Brain microvascular endothelial cell (primary cell): ENCODE data around the gene ZNF726.
"Not testable (repeated sequence)": the region's sequence is repeated elsewhere in the genome, so short reads cannot be mapped to it uniquely, and the experiment has no call there.

Source experiments
- DNase-seq: peaks from one replicate; pipeline ENCODE4 v3.0.0-alpha.2; 2020
- H3K27ac ChIP-seq: fragments of 250-450 bp; sonication (Bioruptor Pico); 2 replicates; pipeline ENCODE4 v1.5.1; 2020; ENCODE audit warnings: mild to moderate bottlenecking, moderate library complexity
- H3K27me3 ChIP-seq: fragments of 250-450 bp; sonication (Bioruptor Pico); replicated peaks from 2 replicates; pipeline ENCODE4 v1.5.1; 2020; ENCODE audit warnings: mild to moderate bottlenecking
- H3K36me3 ChIP-seq: fragments of 250-450 bp; sonication (Bioruptor Pico); replicated peaks from 2 replicates; pipeline ENCODE4 v1.5.1; 2020; ENCODE audit warnings: mild to moderate bottlenecking
- H3K4me3 ChIP-seq: 2 replicates; pipeline ENCODE4 v1.5.1; 2011; ENCODE audit warnings: low read depth, mild to moderate bottlenecking, control low read depth, low read length, moderate library complexity
- CTCF ChIP-seq: IDR thresholded peaks from 2 replicates; pipeline ENCODE4 v1.5.1; 2011; ENCODE audit warnings: low read depth, mild to moderate bottlenecking, moderate library complexity, low read length, control low read depth, inconsistent platforms; ENCODE audit errors: missing control alignments
- in situ Hi-C: cut with HindIII; loops from 2 replicates; pipeline ENCODE4 v1.10.0; 2017; ENCODE audit warnings: low sequenced_read_pairs, low pct_ligation_motif_present

Gene ZNF726

GRCh38 chr19:23943411-23943810 lies 28.7 kb downstream of the ZNF726 start:
- no peak overlapping the region for H3K27ac ChIP-seq
- in situ Hi-C loops, result no loop called here
- H3K36me3 ChIP-seq, result no peaks in the 10 kb centered on the region
- DNase-seq, result no peak
- H3K27me3 ChIP-seq, result no peaks in the 10 kb centered on the region
- H3K4me3 ChIP-seq, result no peak overlapping the region
- no peak for TF ChIP-seq CTCF

GRCh38 chr19:23946569-23946968 lies 31.9 kb downstream of the ZNF726 start:
- TF ChIP-seq CTCF, result no peak
- Histone ChIP-seq H3K4me3 (no peak overlapping the region), H3K27ac (no peak overlapping the region), H3K27me3 (no peaks in the 10 kb centered on the region), H3K36me3 (no peaks in the 10 kb centered on the region)
- in situ Hi-C loops, result no loop called here
- no peak for DNase-seq

GRCh38 chr19:23949611-23950010 lies 34.9 kb downstream of the ZNF726 start:
- DNase-seq, result no peak
- TF ChIP-seq CTCF, result no peak

GRCh38 chr19:23956051-23956450 lies 41.4 kb downstream of the ZNF726 start:
- in situ Hi-C loops, result no loop called here
- Histone ChIP-seq H3K36me3 (no peaks in the 10 kb centered on the region), H3K27me3 (no peaks in the 10 kb centered on the region), H3K4me3 (no peak overlapping the region), H3K27ac (no peak overlapping the region)
- no peak for DNase-seq
- TF ChIP-seq CTCF, result no peak

More at GRCh38 chr19:23949611-23950010, 34.9 kb downstream of the ZNF726 start:
- in situ Hi-C loops, result no loop called here
- no peaks in the 10 kb centered on the region for H3K27me3 ChIP-seq
- H3K4me3 ChIP-seq, result no peak overlapping the region
- H3K27ac ChIP-seq, result no peak overlapping the region
- H3K36me3 ChIP-seq, result no peaks in the 10 kb centered on the region

- Histone ChIP-seq H3K36me3 (no peaks in the 10 kb centered on the region), H3K4me3 (no peak overlapping the region), H3K27ac (peak overlapping the region; percentile 4), H3K27me3 (no peaks in the 10 kb centered on the region)
- TF ChIP-seq CTCF, result no peak
- in situ Hi-C loops, result no loop called here
- peak; percentile 83 for DNase-seq
Observed at GRCh38 chr19:23957660-23958281, 43.1 kb downstream of the ZNF726 start.

- in situ Hi-C loops, H3K27me3 ChIP-seq, DNase-seq, H3K27ac ChIP-seq, H3K36me3 ChIP-seq, H3K4me3 ChIP-seq: not testable (repeated sequence)
Observed at GRCh38 chr19:23963396-23963795, 48.7 kb downstream of the ZNF726 start.

GRCh38 chr19:23963881-23964280 lies 49.2 kb downstream of the ZNF726 start:
- H3K36me3 ChIP-seq, in situ Hi-C loops, H3K4me3 ChIP-seq, H3K27me3 ChIP-seq, DNase-seq, H3K27ac ChIP-seq: not testable (repeated sequence)

- in situ Hi-C loops, H3K27me3 ChIP-seq, DNase-seq, H3K4me3 ChIP-seq, H3K27ac ChIP-seq, H3K36me3 ChIP-seq: not testable (repeated sequence)
Observed at GRCh38 chr19:23964334-23964733, 49.6 kb downstream of the ZNF726 start.
